Measurements from ENCODE around the gene SDHB.

SDHB gene

GRCh38 chr1:16977377-16977776 lies 76.5 kb downstream of the SDHB start:
- no peak for TF ChIP-seq CTCF (IDR thresholded peaks at IDR 0.05; ENCODE audit: low read depth, low read length)
- no peak overlapping the region for H3K4me3 ChIP-seq (ENCODE audit: low read depth, low read length)
- no peak for DNase-seq (ENCODE audit: low read depth, low spot score)
- in situ Hi-C loops (cut with HindIII; ENCODE audit: low sequenced_read_pairs), result no loop called here

GRCh38 chr1:16976966-16977365 lies 76.9 kb downstream of the SDHB start:
- no peak for TF ChIP-seq CTCF (IDR thresholded peaks at IDR 0.05; ENCODE audit: low read depth, low read length)
- in situ Hi-C loops (cut with HindIII; ENCODE audit: low sequenced_read_pairs), result no loop called here
- no peak overlapping the region for H3K4me3 ChIP-seq (ENCODE audit: low read depth, low read length)
- DNase-seq (ENCODE audit: low read depth, low spot score), result no peak

- no peak for DNase-seq (ENCODE audit: low read depth, low spot score)
- in situ Hi-C loops (cut with HindIII; ENCODE audit: low sequenced_read_pairs), result no loop called here
- no peak for TF ChIP-seq CTCF (IDR thresholded peaks at IDR 0.05; ENCODE audit: low read depth, low read length)
- no peak overlapping the region for H3K4me3 ChIP-seq (ENCODE audit: low read depth, low read length)
Measured at GRCh38 chr1:16975838-16976237, 78.0 kb downstream of the SDHB start.

GRCh38 chr1:16975211-16975610 lies 78.6 kb downstream of the SDHB start:
- in situ Hi-C loops (cut with HindIII; ENCODE audit: low sequenced_read_pairs), result no loop called here
- no peak overlapping the region for H3K4me3 ChIP-seq (ENCODE audit: low read depth, low read length)
- no peak for TF ChIP-seq CTCF (IDR thresholded peaks at IDR 0.05; ENCODE audit: low read depth, low read length)
- DNase-seq (ENCODE audit: low read depth, low spot score), result no peak

GRCh38 chr1:16973215-16973614 lies 80.6 kb downstream of the SDHB start:
- H3K4me3 ChIP-seq (ENCODE audit: low read depth, low read length), result no peak overlapping the region
- no peak for DNase-seq (ENCODE audit: low read depth, low spot score)
- in situ Hi-C loops (cut with HindIII; ENCODE audit: low sequenced_read_pairs), result no loop called here
- no peak for TF ChIP-seq CTCF (IDR thresholded peaks at IDR 0.05; ENCODE audit: low read depth, low read length)

- H3K4me3 ChIP-seq (ENCODE audit: low read depth, low read length), result no peak overlapping the region
- no peak for TF ChIP-seq CTCF (IDR thresholded peaks at IDR 0.05; ENCODE audit: low read depth, low read length)
- in situ Hi-C loops (cut with HindIII; ENCODE audit: low sequenced_read_pairs), result no loop called here
- no peak for DNase-seq (ENCODE audit: low read depth, low spot score)
Measured at GRCh38 chr1:16972189-16972895, 81.5 kb downstream of the SDHB start.
